Measurements from ENCODE around the gene STX1A. TPM values are rescaled to one million over a fixed set of nuclear protein-coding genes. Genes with fewer than 3 reads are reported as not detected.

Gene STX1A
- total and polyA plus RNA-seq, 2 of the 13 experiments (the other 11 are each of a cell fraction or from before 2014, with no cell fraction given): 6.1 to 12.2 TPM

DNA sequence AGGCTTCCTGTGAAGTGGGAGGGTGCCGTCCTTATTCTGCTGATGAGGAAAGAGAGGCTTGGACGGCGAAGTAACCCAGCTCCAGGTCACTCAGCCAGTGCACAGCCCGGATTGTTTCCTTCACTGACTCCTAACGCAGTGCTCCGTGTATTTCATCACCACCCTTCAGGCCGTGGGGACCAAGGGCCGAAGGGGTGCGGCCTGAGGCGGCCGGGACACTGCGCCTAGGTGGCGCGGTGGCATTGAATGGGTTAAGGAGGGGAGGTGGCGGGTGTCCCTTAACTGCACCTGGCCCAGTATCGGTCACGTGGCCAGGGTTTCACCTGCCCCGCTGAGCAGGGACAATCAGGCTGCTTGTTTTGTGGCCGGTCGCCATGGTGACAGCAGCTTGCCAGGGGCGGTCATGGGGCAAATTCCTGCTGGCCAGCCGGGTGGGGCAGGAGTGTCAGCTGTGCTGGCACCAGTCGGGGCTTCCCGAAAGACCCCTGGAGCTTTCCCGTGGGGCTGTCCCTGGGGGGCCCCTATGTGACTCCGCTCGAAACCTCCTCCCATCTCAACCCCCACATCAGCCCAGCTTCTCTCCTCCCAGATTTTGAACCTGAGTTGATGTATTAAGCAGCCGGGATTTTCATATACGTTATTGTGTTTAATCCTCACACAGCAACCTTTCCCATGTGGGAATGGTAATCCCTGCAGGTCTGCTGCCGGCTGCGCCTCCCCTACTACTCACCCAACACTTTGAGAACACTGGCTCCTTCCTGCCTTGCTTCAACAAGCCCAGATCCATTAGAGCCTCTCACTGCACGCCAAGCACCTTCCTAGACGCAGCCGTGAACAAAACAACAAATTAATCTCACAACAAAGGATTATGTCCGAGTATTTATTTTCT, 23.5 kb upstream of the STX1A start (continued):
- no peak for TF ChIP-seq ZC3H4 (CRISPR knock-in tag; IDR thresholded peaks at IDR 0.05; ENCODE audit: borderline replicate concordance)
- TF ChIP-seq FOXK1 (CRISPR knock-in tag; IDR thresholded peaks at IDR 0.05; ENCODE audit: borderline replicate concordance, low read depth): no peak
- TF ChIP-seq, protein P1, sequence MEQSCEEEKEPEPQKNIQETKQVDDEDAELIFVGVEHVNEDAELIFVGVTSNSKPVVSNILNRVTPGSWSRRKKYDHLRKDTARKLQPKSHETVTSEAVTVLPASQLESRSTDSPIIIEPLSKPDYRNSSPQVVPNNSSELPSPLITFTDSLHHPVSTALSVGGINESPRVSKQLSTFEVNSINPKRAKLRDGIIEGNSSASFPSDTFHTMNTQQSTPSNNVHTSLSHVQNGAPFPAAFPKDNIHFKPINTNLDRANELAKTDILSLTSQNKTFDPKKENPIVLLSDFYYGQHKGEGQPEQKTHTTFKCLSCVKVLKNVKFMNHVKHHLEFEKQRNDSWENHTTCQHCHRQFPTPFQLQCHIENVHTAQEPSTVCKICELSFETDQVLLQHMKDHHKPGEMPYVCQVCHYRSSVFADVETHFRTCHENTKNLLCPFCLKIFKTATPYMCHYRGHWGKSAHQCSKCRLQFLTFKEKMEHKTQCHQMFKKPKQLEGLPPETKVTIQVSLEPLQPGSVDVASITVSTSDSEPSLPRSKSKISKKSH (CRISPR knock-in tag; IDR thresholded peaks at IDR 0.05; ENCODE audit: borderline replicate concordance): no peak
- no peak for TF ChIP-seq ZFP36 (IDR thresholded peaks at IDR 0.05; ENCODE audit: borderline replicate concordance, low read depth, low read length, partially characterized antibody)
- TF ChIP-seq ZC3H13 (CRISPR knock-in tag; IDR thresholded peaks at IDR 0.05): no peak
- no peak for TF ChIP-seq ZNF317 (CRISPR knock-in tag; IDR thresholded peaks at IDR 0.05)
- TF ChIP-seq SUZ12 (IDR thresholded peaks at IDR 0.05; ENCODE audit: low read depth, low read length): no peak
- TF ChIP-seq CHCHD3 (CRISPR knock-in tag; IDR thresholded peaks at IDR 0.05): no peak
- TF ChIP-seq ZFP37 (CRISPR knock-in tag; IDR thresholded peaks at IDR 0.05; ENCODE audit: borderline replicate concordance): no peak
- no peak for TF ChIP-seq ZSCAN12 (CRISPR knock-in tag; IDR thresholded peaks at IDR 0.05)
- TF ChIP-seq MAZ (IDR thresholded peaks at IDR 0.05; ENCODE audit: borderline replicate concordance, low read depth, low read length): peak; percentile 35; the same call in 1 of the 2 replicates
- TF ChIP-seq MAZ (CRISPR knock-in tag; IDR thresholded peaks at IDR 0.05; ENCODE audit: low read depth): no peak
- no peak for TF ChIP-seq KDM6A (CRISPR knock-in tag; IDR thresholded peaks at IDR 0.05; ENCODE audit: low read depth)
- no peak for TF ChIP-seq NFKB2 (CRISPR knock-in tag; IDR thresholded peaks at IDR 0.05; ENCODE audit: borderline replicate concordance)
- peak; percentile 39; the same call in 1 of the 2 replicates for TF ChIP-seq SALL1 (CRISPR knock-in tag; IDR thresholded peaks at IDR 0.05)
- TF ChIP-seq ZNF251 (CRISPR knock-in tag; IDR thresholded peaks at IDR 0.05): no peak
- TF ChIP-seq, protein P2, sequence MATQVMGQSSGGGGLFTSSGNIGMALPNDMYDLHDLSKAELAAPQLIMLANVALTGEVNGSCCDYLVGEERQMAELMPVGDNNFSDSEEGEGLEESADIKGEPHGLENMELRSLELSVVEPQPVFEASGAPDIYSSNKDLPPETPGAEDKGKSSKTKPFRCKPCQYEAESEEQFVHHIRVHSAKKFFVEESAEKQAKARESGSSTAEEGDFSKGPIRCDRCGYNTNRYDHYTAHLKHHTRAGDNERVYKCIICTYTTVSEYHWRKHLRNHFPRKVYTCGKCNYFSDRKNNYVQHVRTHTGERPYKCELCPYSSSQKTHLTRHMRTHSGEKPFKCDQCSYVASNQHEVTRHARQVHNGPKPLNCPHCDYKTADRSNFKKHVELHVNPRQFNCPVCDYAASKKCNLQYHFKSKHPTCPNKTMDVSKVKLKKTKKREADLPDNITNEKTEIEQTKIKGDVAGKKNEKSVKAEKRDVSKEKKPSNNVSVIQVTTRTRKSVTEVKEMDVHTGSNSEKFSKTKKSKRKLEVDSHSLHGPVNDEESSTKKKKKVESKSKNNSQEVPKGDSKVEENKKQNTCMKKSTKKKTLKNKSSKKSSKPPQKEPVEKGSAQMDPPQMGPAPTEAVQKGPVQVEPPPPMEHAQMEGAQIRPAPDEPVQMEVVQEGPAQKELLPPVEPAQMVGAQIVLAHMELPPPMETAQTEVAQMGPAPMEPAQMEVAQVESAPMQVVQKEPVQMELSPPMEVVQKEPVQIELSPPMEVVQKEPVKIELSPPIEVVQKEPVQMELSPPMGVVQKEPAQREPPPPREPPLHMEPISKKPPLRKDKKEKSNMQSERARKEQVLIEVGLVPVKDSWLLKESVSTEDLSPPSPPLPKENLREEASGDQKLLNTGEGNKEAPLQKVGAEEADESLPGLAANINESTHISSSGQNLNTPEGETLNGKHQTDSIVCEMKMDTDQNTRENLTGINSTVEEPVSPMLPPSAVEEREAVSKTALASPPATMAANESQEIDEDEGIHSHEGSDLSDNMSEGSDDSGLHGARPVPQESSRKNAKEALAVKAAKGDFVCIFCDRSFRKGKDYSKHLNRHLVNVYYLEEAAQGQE (IDR thresholded peaks at IDR 0.05; ENCODE audit: borderline replicate concordance in 1 of 2, low read depth in 1 of 2, low read length in 2 of 2): no peak
- TF ChIP-seq, protein P3, sequence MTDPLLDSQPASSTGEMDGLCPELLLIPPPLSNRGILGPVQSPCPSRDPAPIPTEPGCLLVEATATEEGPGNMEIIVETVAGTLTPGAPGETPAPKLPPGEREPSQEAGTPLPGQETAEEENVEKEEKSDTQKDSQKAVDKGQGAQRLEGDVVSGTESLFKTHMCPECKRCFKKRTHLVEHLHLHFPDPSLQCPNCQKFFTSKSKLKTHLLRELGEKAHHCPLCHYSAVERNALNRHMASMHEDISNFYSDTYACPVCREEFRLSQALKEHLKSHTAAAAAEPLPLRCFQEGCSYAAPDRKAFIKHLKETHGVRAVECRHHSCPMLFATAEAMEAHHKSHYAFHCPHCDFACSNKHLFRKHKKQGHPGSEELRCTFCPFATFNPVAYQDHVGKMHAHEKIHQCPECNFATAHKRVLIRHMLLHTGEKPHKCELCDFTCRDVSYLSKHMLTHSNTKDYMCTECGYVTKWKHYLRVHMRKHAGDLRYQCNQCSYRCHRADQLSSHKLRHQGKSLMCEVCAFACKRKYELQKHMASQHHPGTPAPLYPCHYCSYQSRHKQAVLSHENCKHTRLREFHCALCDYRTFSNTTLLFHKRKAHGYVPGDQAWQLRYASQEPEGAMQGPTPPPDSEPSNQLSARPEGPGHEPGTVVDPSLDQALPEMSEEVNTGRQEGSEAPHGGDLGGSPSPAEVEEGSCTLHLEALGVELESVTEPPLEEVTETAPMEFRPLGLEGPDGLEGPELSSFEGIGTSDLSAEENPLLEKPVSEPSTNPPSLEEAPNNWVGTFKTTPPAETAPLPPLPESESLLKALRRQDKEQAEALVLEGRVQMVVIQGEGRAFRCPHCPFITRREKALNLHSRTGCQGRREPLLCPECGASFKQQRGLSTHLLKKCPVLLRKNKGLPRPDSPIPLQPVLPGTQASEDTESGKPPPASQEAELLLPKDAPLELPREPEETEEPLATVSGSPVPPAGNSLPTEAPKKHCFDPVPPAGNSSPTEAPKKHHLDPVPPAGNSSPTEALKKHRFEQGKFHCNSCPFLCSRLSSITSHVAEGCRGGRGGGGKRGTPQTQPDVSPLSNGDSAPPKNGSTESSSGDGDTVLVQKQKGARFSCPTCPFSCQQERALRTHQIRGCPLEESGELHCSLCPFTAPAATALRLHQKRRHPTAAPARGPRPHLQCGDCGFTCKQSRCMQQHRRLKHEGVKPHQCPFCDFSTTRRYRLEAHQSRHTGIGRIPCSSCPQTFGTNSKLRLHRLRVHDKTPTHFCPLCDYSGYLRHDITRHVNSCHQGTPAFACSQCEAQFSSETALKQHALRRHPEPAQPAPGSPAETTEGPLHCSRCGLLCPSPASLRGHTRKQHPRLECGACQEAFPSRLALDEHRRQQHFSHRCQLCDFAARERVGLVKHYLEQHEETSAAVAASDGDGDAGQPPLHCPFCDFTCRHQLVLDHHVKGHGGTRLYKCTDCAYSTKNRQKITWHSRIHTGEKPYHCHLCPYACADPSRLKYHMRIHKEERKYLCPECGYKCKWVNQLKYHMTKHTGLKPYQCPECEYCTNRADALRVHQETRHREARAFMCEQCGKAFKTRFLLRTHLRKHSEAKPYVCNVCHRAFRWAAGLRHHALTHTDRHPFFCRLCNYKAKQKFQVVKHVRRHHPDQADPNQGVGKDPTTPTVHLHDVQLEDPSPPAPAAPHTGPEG (CRISPR knock-in tag; IDR thresholded peaks at IDR 0.05): no peak
